Suprapubic skin (tissue), 4 donors: Measurements from ENCODE around the gene RAB31. TPM values are rescaled to one million over a fixed set of nuclear protein-coding genes. Genes with fewer than 3 reads are reported as not detected.
A peak's percentile ranks its signal among the peaks of the same experiment; 100 is the strongest.

Experiments used
- DNase-seq, 2 donors: peaks; one replicate each; pipeline ENCODE4 v3.0.0-alpha.2; 2019; ENCODE audit warnings: low spot score in 2 of 2
- H3K27ac ChIP-seq: fragments of 200-600 bp; sonication (generic); one replicate; pipeline ENCODE4 v1.5.1; 2019
- H3K27me3 ChIP-seq: fragments of 200-600 bp; sonication (generic); one replicate; pipeline ENCODE4 v1.5.1; 2019
- H3K36me3 ChIP-seq: fragments of 200-600 bp; sonication (generic); one replicate; pipeline ENCODE4 v1.5.1; 2019
- H3K4me1 ChIP-seq: fragments of 200-600 bp; sonication (generic); one replicate; pipeline ENCODE4 v1.5.1; 2019
- H3K4me3 ChIP-seq: fragments of 200-600 bp; sonication (generic); one replicate; pipeline ENCODE4 v1.5.1; 2019; ENCODE audit warnings: mild to moderate bottlenecking
- H3K9me3 ChIP-seq: fragments of 200-600 bp; sonication (generic); one replicate; pipeline ENCODE4 v1.5.1; 2019
- EP300 ChIP-seq: sonication (generic); formaldehyde crosslinking; IDR thresholded peaks from one replicate; pipeline ENCODE4 v1.6.1; 2017; ENCODE audit warnings: antibody characterized with exemption
- POLR2A ChIP-seq, 2 donors: fragments of 450-650 bp; IDR thresholded peaks; one replicate each; pipeline ENCODE4 v1.6.1; 2017; ENCODE audit warnings: antibody characterized with exemption in 2 of 2, mild to moderate bottlenecking in 2 of 2, moderate library complexity in 2 of 2
- POLR2AphosphoS5 ChIP-seq, 3 donors: sonication (generic); formaldehyde crosslinking; IDR thresholded peaks; one replicate each; pipeline ENCODE4 v1.6.1; 2017; ENCODE audit warnings: antibody characterized with exemption in 3 of 3
- WGBS: methylation state at CpG from one replicate; pipeline ENCODE4 v1.1.5; 2018; 5-methylcytosine and 5-hydroxymethylcytosine counted together
- total RNA-seq, 4 donors: library from RNA; depleted of rRNA; stranded (reverse); fragments of >200 nt; gene quantifications; one replicate each; pipeline ENCODE4 v1.1.0, GENCODE V29; 2016
- TF ChIP-seq, protein P1 (sequence below), 2 donors: fragments of 200-600 bp in 1 of 2; fragments of 450-650 bp in 1 of 2; sonication (generic) in 1 of 2; IDR thresholded peaks; one replicate each; pipeline ENCODE4 v1.5.1; 2016 to 2019; ENCODE audit warnings: antibody characterized with exemption in 2 of 2, mild to moderate bottlenecking in 1 of 2, moderate library complexity in 1 of 2

Gene RAB31
- total RNA-seq, 4 donors from 2014 or later: 5.8 to 15.2 (median 11.4) TPM

GRCh38 chr18:9850309-9850708 lies 142.2 kb downstream of the RAB31 start:
- WGBS: 70% methylated on average over 3 of the region's 3 CpGs
- H3K27ac ChIP-seq: peak overlapping the region; percentile 65
- no peak overlapping the region for H3K4me3 ChIP-seq
- DNase-seq: no peak
- no peaks in the 10 kb centered on the region for H3K9me3 ChIP-seq
- no peaks in the 10 kb centered on the region for H3K27me3 ChIP-seq
- peaks cover 52% of the 10 kb centered on the region for H3K4me1 ChIP-seq
- TF ChIP-seq, protein P1, sequence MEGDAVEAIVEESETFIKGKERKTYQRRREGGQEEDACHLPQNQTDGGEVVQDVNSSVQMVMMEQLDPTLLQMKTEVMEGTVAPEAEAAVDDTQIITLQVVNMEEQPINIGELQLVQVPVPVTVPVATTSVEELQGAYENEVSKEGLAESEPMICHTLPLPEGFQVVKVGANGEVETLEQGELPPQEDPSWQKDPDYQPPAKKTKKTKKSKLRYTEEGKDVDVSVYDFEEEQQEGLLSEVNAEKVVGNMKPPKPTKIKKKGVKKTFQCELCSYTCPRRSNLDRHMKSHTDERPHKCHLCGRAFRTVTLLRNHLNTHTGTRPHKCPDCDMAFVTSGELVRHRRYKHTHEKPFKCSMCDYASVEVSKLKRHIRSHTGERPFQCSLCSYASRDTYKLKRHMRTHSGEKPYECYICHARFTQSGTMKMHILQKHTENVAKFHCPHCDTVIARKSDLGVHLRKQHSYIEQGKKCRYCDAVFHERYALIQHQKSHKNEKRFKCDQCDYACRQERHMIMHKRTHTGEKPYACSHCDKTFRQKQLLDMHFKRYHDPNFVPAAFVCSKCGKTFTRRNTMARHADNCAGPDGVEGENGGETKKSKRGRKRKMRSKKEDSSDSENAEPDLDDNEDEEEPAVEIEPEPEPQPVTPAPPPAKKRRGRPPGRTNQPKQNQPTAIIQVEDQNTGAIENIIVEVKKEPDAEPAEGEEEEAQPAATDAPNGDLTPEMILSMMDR (IDR thresholded peaks at IDR 0.05): no peak
- no peak for TF ChIP-seq EP300
- no peak for TF ChIP-seq POLR2AphosphoS5 (IDR thresholded peaks at IDR 0.05)
- TF ChIP-seq POLR2A (IDR thresholded peaks at IDR 0.05): no peak
- no peaks in the 10 kb centered on the region for H3K36me3 ChIP-seq

- 58% methylated on average over 2 of the region's 2 CpGs for WGBS
Observed at GRCh38 chr18:9851511-9851910, 143.4 kb downstream of the RAB31 start.

GRCh38 chr18:9852266-9853081 lies 144.4 kb downstream of the RAB31 start:
- H3K9me3 ChIP-seq: no peaks in the 10 kb centered on the region
- H3K27ac ChIP-seq: no peak overlapping the region
- no peak for DNase-seq
- no peaks in the 10 kb centered on the region for H3K36me3 ChIP-seq
- H3K4me3 ChIP-seq: no peak overlapping the region
- TF ChIP-seq, protein P1 (IDR thresholded peaks at IDR 0.05): no peak
- no peak for TF ChIP-seq POLR2AphosphoS5 (IDR thresholded peaks at IDR 0.05)
- H3K27me3 ChIP-seq: no peaks in the 10 kb centered on the region
- 89% methylated on average over 5 of the region's 5 CpGs for WGBS
- H3K4me1 ChIP-seq: peaks cover 41% of the 10 kb centered on the region

More at GRCh38 chr18:9851511-9851910, 143.4 kb downstream of the RAB31 start:
- Histone ChIP-seq H3K27me3 (no peaks in the 10 kb centered on the region), H3K27ac (peak overlapping the region; percentile 35), H3K4me3 (no peak overlapping the region), H3K9me3 (no peaks in the 10 kb centered on the region), H3K4me1 (peaks cover 51% of the 10 kb centered on the region), H3K36me3 (no peaks in the 10 kb centered on the region)
- DNase-seq: no peak
- TF ChIP-seq EP300 (no peak), POLR2A (IDR thresholded peaks at IDR 0.05) (no peak), POLR2AphosphoS5 (IDR thresholded peaks at IDR 0.05) (no peak)
- TF ChIP-seq, protein P1 (IDR thresholded peaks at IDR 0.05): no peak

DNA sequence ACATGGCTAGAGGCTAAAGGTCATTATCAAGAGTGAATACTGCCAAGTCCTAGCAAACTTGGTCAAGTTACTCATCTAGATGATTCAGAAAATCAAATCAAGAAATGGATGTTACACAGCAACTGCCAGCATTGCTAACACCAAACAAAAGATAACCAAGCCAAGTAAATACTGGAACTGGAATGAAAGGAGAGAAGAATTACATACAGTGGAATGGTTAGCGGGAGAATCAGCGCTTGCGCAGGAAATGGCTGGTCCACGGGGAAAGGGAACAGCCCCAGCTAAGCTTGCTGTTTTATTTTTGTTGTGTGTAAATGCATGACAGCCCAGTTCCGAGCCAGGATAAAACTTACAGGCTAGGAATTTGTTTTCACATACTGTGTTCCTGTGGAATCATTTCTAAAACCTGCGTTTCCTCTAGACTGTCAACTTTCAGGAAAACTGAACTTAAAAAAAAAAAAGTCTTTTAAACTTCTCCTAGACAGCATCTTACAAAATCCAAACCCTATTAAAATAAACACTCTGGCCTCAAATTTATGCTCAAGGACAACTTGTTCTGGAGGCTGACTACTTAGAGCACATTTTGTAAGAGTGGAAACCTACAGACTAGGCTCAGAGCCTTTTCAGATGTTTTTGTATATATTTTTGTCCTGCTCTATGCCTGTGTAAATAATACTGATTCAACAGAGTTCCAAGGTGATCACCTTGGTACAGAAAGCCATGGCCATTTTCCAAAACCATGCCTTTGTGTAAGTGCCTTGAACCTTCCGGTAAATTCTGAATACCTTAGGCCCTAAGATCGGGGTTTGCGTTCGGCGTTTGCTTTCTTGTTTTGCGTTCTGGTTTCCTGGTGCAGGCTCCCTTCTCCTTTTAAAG lies 146.9 kb downstream of the RAB31 start:
- peaks cover 19% of the 10 kb centered on the region for H3K4me1 ChIP-seq
- no peak for DNase-seq
- no peaks in the 10 kb centered on the region for H3K27me3 ChIP-seq
- H3K36me3 ChIP-seq: no peaks in the 10 kb centered on the region
- no peak for TF ChIP-seq EP300
- no peak for TF ChIP-seq POLR2AphosphoS5 (IDR thresholded peaks at IDR 0.05)
- TF ChIP-seq, protein P1 (IDR thresholded peaks at IDR 0.05): no peak
- no peak for TF ChIP-seq POLR2A (IDR thresholded peaks at IDR 0.05)
- H3K27ac ChIP-seq: peak overlapping the region; percentile 28
- H3K4me3 ChIP-seq: no peak overlapping the region
- H3K9me3 ChIP-seq: no peaks in the 10 kb centered on the region
- 84% methylated on average over 12 of the region's 12 CpGs for WGBS

DNA sequence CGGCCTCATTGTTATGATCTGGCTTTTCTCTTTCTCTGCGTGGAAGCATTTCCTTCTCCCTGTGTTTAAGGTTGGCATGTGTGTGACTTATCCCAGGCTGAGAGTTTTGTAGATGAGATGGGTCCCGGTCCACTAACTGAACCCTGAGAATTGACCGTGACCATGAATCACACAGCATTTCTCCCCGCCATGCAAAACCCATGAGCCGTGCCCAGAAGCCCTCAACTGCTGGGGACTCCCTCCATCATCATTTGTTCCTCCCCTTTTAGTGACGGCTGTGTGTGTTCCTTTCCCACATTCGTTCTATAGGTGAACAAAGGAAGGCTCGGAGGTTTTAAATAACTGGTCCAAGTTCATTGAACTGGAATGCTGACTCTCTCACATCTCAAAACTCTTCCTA lies 147.6 kb downstream of the RAB31 start:
- Histone ChIP-seq H3K9me3 (no peaks in the 10 kb centered on the region), H3K27ac (peak overlapping the region; percentile 28), H3K4me3 (no peak overlapping the region), H3K27me3 (no peaks in the 10 kb centered on the region), H3K4me1 (peaks cover 13% of the 10 kb centered on the region), H3K36me3 (no peaks in the 10 kb centered on the region)
- DNase-seq: no peak
- WGBS: 93% methylated on average over 9 of the region's 9 CpGs
- TF ChIP-seq POLR2AphosphoS5 (IDR thresholded peaks at IDR 0.05): no peak
- TF ChIP-seq POLR2A (IDR thresholded peaks at IDR 0.05): no peak
- TF ChIP-seq EP300: no peak
- TF ChIP-seq, protein P1 (IDR thresholded peaks at IDR 0.05): no peak
